ENCODE measurements around the gene LDHA. TPM values are rescaled to one million over a fixed set of nuclear protein-coding genes. Genes with fewer than 3 reads are reported as not detected.

Gene LDHA
- total RNA-seq, 1 experiment from 2014 or later: 739 TPM

DNA sequence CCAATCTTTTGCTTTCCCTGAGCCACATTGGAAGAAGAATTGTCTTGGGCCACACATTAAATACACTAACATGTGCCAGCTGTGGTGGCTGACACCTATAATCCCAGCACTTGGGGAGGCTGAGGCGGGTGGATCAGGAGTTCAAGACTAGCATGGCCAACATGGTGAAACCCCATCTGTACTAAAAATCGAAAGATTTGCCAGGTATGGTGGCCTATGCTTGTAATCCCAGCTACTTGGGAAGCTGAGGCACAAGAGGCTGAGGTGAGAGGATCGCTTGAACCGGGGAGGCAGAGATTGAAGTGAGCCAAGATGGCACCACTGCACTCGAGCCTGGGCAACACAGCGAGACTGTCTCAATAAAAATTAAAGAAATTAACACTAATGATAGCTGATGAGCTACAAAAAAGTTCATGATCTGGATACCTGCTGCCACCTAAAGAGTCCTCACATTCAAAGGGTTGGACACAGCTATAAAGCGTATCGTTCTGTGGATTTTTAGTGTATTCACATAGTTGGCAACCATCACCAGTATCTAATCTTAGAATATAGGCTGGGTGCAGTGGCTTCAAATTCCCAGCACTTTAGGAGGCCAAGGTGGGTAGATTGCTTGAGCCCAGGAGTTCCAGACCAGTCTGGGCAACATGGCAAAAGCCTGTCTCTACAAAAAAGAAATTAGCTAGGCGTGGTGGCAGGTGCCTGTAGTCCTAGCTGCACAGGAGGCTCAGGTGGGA, 14.4 kb downstream of the LDHA start:
- Mint-ChIP-seq H3K9me3 (ENCODE audit: unreplicated experiment) (no peaks in the 10 kb centered on the region), H3K4me3 (ENCODE audit: unreplicated experiment) (no peak overlapping the region), H3K27ac (ENCODE audit: low read depth, unreplicated experiment) (no peak overlapping the region), H3K27me3 (ENCODE audit: insufficient read depth, unreplicated experiment) (no peaks in the 10 kb centered on the region), H3K4me1 (ENCODE audit: insufficient read depth, unreplicated experiment) (peaks cover 7% of the 10 kb centered on the region), H3K36me3 (ENCODE audit: insufficient read depth, unreplicated experiment) (peaks cover 57% of the 10 kb centered on the region)
- DNase-seq (ENCODE audit: unreplicated experiment): no peak
- no TSS peak for BruUV-seq (replicated peaks)
- no peak for TF ChIP-seq CTCF (IDR thresholded peaks at IDR 0.05; ENCODE audit: unreplicated experiment)
- intact Hi-C loops (cut with micrococcal nuclease): no loop called here
- POLR2A ChIA-PET: interaction anchor here (0.8 to 5.6 kb wide), 5 partner anchors 8 to 201 kb away, joined by 4 to 90 read pairs (median 4); partner anchors contain the start of gene LDHA
- CTCF ChIA-PET: interaction anchor here (0.6 to 1.1 kb wide), 3 partner anchors 9 to 151 kb away, joined by 3 read pairs; no protein-coding TSS in a partner anchor

DNA sequence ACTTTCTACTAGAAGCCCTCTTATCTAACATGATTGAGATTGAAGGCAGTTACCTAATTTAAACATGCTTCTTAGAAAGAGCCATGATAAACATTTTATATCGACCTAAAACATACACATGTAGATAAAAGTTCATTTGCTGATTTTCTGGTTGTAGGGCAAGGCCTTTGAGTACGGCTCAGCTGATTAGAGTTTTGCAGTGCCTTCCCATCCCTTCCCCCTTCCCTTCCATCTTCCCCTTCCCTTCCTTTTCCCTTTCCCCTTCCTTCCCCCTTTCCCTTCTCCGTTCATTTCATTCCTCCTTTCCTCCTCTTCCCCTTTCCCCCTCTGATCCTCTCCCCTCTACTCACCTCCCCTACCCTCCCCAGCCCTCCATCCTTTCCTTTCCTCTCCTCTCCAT, 22.1 kb downstream of the LDHA start:
- POLR2A ChIA-PET: no interaction called here
- TF ChIP-seq CTCF (IDR thresholded peaks at IDR 0.05; ENCODE audit: unreplicated experiment): no peak
- BruUV-seq (replicated peaks): no TSS peak
- no peaks in the 10 kb centered on the region for H3K36me3 Mint-ChIP-seq (ENCODE audit: insufficient read depth, unreplicated experiment)
- intact Hi-C loops (cut with micrococcal nuclease): no loop called here
- CTCF ChIA-PET: interaction anchor here (0.6 kb wide), 1 partner anchor 359 kb away, joined by 3 read pairs; no protein-coding TSS in a partner anchor
- no peak for DNase-seq (ENCODE audit: unreplicated experiment)
- no peaks in the 10 kb centered on the region for H3K9me3 Mint-ChIP-seq (ENCODE audit: unreplicated experiment)
- H3K4me1 Mint-ChIP-seq (ENCODE audit: insufficient read depth, unreplicated experiment): peaks cover 4% of the 10 kb centered on the region
- H3K27ac Mint-ChIP-seq (ENCODE audit: low read depth, unreplicated experiment): no peak overlapping the region
- H3K4me3 Mint-ChIP-seq (ENCODE audit: unreplicated experiment): no peak overlapping the region
- no peaks in the 10 kb centered on the region for H3K27me3 Mint-ChIP-seq (ENCODE audit: insufficient read depth, unreplicated experiment)

- no TSS peak for BruUV-seq (replicated peaks)
- DNase-seq (ENCODE audit: unreplicated experiment): no peak
- no peak overlapping the region for H3K4me3 Mint-ChIP-seq (ENCODE audit: unreplicated experiment)
- ChIA-PET POLR2A (interaction anchor here (0.6 to 1.0 kb wide), 4 partner anchors 9 to 215 kb away, joined by 3 to 4 read pairs (median 3); no protein-coding TSS in a partner anchor), CTCF (interaction anchor here (0.8 to 1.8 kb wide), 2 partner anchors 8 to 304 kb away, joined by 3 to 6 read pairs; no protein-coding TSS in a partner anchor)
- H3K36me3 Mint-ChIP-seq (ENCODE audit: insufficient read depth, unreplicated experiment): no peaks in the 10 kb centered on the region
- no peaks in the 10 kb centered on the region for H3K27me3 Mint-ChIP-seq (ENCODE audit: insufficient read depth, unreplicated experiment)
- intact Hi-C loops (cut with micrococcal nuclease): no loop called here
- no peak for TF ChIP-seq CTCF (IDR thresholded peaks at IDR 0.05; ENCODE audit: unreplicated experiment)
- H3K27ac Mint-ChIP-seq (ENCODE audit: low read depth, unreplicated experiment): no peak overlapping the region
- H3K9me3 Mint-ChIP-seq (ENCODE audit: unreplicated experiment): no peaks in the 10 kb centered on the region
- peaks cover 4% of the 10 kb centered on the region for H3K4me1 Mint-ChIP-seq (ENCODE audit: insufficient read depth, unreplicated experiment)
Measured at GRCh38 chr11:18419040-18419439, 24.7 kb downstream of the LDHA start.

DNA sequence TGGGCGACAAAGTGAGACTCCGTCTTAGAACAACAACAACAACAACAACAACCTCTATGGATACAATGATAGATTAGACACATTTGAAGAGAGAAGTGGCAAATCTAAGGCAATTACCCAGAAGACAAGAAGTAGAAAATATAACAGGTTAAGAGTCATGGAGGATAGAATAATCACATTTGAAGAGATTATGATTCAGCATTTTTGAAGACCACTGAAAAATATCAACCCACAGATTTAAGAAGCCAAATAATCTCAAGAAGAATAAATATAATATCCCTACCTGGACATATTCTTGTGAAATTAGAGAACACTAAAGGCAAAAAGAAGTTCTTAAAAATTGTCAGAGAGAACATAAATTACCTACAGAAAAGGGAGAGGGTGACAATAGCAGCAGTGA, 25.7 kb downstream of the LDHA start:
- ChIA-PET CTCF (no interaction called here), POLR2A (no interaction called here)
- no peak for TF ChIP-seq CTCF (IDR thresholded peaks at IDR 0.05; ENCODE audit: unreplicated experiment)
- no peaks in the 10 kb centered on the region for H3K9me3 Mint-ChIP-seq (ENCODE audit: unreplicated experiment)
- no peak for DNase-seq (ENCODE audit: unreplicated experiment)
- no peaks in the 10 kb centered on the region for H3K27me3 Mint-ChIP-seq (ENCODE audit: insufficient read depth, unreplicated experiment)
- H3K27ac Mint-ChIP-seq (ENCODE audit: low read depth, unreplicated experiment): no peak overlapping the region
- no peaks in the 10 kb centered on the region for H3K36me3 Mint-ChIP-seq (ENCODE audit: insufficient read depth, unreplicated experiment)
- BruUV-seq (replicated peaks): no TSS peak
- intact Hi-C loops (cut with micrococcal nuclease): no loop called here
- H3K4me1 Mint-ChIP-seq (ENCODE audit: insufficient read depth, unreplicated experiment): peaks cover 4% of the 10 kb centered on the region
- H3K4me3 Mint-ChIP-seq (ENCODE audit: unreplicated experiment): no peak overlapping the region
